Aorta (tissue), 5 donors: ENCODE results near the gene PRTFDC1. TPM values are rescaled to one million over a fixed set of nuclear protein-coding genes. Genes with fewer than 3 reads are reported as not detected.

Source experiments
- ATAC-seq: fragments of 200-7000 bp; cut with Tn5 transposase; one replicate; pipeline ENCODE4 v1.9.1; 2022; ENCODE audit warnings: moderate library complexity; ENCODE audit not compliant: low FRiP score
- DNase-seq, 2 donors: peaks; one replicate each; pipeline ENCODE4 v3.0.0-alpha.2; 2020
- H3K27ac ChIP-seq, 2 donors: one replicate each; pipeline ENCODE4 v1.5.1; 2013; ENCODE audit warnings: low read length in 2 of 2, mild to moderate bottlenecking in 2 of 2, moderate library complexity in 2 of 2, control low read depth in 1 of 2, inconsistent platforms in 1 of 2, low read depth in 1 of 2
- H3K27me3 ChIP-seq, 2 donors: one replicate each; pipeline ENCODE4 v1.6.1; 2013; ENCODE audit warnings: control low read depth in 1 of 2, low read length in 1 of 2, mild to moderate bottlenecking in 1 of 2, moderate library complexity in 1 of 2; ENCODE audit not compliant: insufficient read depth in 2 of 2, control insufficient read depth in 1 of 2
- H3K36me3 ChIP-seq, 2 donors: one replicate each; pipeline ENCODE4 v1.6.1; 2013; ENCODE audit warnings: control low read depth in 1 of 2, low read length in 1 of 2, mild to moderate bottlenecking in 1 of 2; ENCODE audit not compliant: insufficient read depth in 2 of 2, control insufficient read depth in 1 of 2
- H3K4me1 ChIP-seq, 2 donors: one replicate each; pipeline ENCODE4 v1.6.1; 2013; ENCODE audit warnings: low read length in 2 of 2, control low read depth in 1 of 2, mild to moderate bottlenecking in 1 of 2, moderate library complexity in 1 of 2; ENCODE audit not compliant: insufficient read depth in 2 of 2, control insufficient read depth in 1 of 2
- H3K4me3 ChIP-seq, 2 donors: one replicate each; pipeline ENCODE4 v1.5.1; 2013; ENCODE audit warnings: low read length in 2 of 2, control low read depth in 1 of 2, mild to moderate bottlenecking in 1 of 2
- H3K9me3 ChIP-seq: one replicate; pipeline ENCODE4 v1.6.1; 2013; ENCODE audit warnings: mild to moderate bottlenecking, low read length; ENCODE audit not compliant: control insufficient read depth
- WGBS, 2 donors: extraction: QIAGEN DNeasy Blood & Tissue Kit; methylation state at CpG; one replicate each; pipeline ENCODE4 v1.1.7; 2013; 5-methylcytosine and 5-hydroxymethylcytosine counted together
- intact Hi-C, 2 donors: fragments of 100-400 bp; cut with DNase I; formaldehyde crosslinking; loops; one replicate each; pipeline versions ENCODE4 v1.14.2 to v1.15.0; 2022
- polyA plus RNA-seq, 2 donors: library from polyadenylated mRNA; stranded (reverse); fragments of 200-250 nt; gene quantifications; one replicate each; pipeline ENCODE4 v1.2.3, GENCODE V29; 2013
- total RNA-seq, 2 donors: library from RNA; stranded (reverse); fragmentation: NEBNext Ultra II Directional; extraction: Animal tissue kit (Norgen Biotek cat#: 25700); gene quantifications; one replicate each; pipeline ENCODE4 v1.2.1, GENCODE V29; 2021
- donor health status: healthy with polysubstance abuse.
- donor health status: Bipolar disorder and iron deficiency.
- donor health status: DM: no; HTN: no; CAD: no.
- donor health status: DM: no; HTN: no; CAD: no.
- donor health status: DM: yes; HTN: yes; CAD: no.

The PRTFDC1 gene
- total and polyA plus RNA-seq, 4 donors, result 3.1 to 15.7 (median 11.8) TPM

DNA sequence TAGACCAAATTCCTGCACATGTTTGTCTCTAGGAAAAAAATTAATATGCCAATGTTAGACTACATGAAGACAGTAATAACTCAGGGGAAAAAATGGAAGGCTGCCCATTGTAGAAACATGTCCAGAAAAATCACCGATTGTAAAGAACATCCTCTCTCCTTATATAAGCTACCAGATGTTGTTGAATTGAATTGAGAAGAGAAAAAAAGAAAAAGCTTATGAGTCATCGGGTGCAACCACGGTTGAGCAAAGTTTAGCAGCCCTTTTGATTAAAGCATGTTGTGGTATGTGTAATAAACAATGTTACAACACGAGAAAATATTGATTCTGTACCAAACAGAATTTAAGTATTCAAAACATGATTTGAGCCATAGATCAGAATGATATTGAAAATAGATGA is 126.4 kb downstream of the PRTFDC1 start:
- intact Hi-C loops, result no loop called here
- no peak for DNase-seq
- H3K36me3 ChIP-seq, result no peaks in the 10 kb centered on the region
- 38 to 49% methylated on average over 4 of the region's 4 CpGs for WGBS, 2 donors
- ATAC-seq, result no peak
- H3K27ac ChIP-seq, result no peak overlapping the region
- H3K27me3 ChIP-seq, result no peaks in the 10 kb centered on the region
- no peaks in the 10 kb centered on the region for H3K4me1 ChIP-seq
- H3K4me3 ChIP-seq, result no peak overlapping the region
- H3K9me3 ChIP-seq, result no peaks in the 10 kb centered on the region

DNA sequence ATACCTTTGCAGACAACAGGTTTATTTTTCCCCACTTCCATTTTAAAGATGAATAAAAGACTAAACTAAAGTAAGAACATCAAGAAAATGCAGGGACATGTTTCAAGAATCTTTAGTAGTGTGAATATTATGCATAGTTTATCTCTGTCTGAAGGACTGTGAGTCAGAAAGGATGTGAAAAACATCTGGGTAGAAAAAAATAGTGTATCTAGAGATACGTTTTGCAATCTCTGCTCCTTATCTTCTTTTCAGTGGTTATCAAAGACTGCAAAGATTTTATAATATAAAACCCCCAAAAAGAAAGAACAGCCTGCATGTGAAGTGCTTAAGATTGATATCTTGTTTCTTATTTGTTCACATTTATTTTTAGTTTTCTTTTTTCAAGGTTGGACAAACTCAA is 126.9 kb downstream of the PRTFDC1 start:
- WGBS, 2 donors, result 3 to 14% methylated on average over 1 of the region's 1 CpG
- Histone ChIP-seq H3K9me3 (no peaks in the 10 kb centered on the region), H3K36me3 (no peaks in the 10 kb centered on the region), H3K27ac (no peak overlapping the region), H3K27me3 (no peaks in the 10 kb centered on the region), H3K4me3 (no peak overlapping the region), H3K4me1 (no peaks in the 10 kb centered on the region)
- ATAC-seq (no peak), DNase-seq (no peak)
- intact Hi-C loops, result no loop called here

DNA sequence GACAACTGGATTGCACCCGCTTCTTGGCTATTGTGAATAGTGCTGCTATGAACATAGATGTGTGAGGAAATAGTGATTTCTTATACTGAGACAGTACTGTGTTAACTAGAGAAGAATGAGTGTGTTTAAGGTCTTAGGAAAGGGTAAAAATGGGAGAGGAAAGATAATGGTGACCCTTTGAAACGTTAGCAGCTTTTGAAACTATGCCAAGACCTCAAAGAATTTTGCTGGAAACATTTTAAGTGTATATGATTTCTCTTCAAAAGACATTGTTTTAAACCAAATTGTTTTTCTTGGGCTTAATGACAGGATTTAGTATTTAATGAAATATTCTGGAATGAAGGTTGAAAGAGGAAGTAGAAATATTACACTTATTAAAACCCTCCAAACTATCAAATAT is 127.9 kb downstream of the PRTFDC1 start:
- H3K27ac ChIP-seq, result no peak overlapping the region
- no peaks in the 10 kb centered on the region for H3K4me1 ChIP-seq
- DNase-seq (no peak), ATAC-seq (no peak)
- intact Hi-C loops, result no loop called here
- no peaks in the 10 kb centered on the region for H3K36me3 ChIP-seq
- 48 to 50% methylated on average over 2 of the region's 2 CpGs for WGBS, 2 donors
- H3K27me3 ChIP-seq, result no peaks in the 10 kb centered on the region
- no peak overlapping the region for H3K4me3 ChIP-seq
- no peaks in the 10 kb centered on the region for H3K9me3 ChIP-seq

DNA sequence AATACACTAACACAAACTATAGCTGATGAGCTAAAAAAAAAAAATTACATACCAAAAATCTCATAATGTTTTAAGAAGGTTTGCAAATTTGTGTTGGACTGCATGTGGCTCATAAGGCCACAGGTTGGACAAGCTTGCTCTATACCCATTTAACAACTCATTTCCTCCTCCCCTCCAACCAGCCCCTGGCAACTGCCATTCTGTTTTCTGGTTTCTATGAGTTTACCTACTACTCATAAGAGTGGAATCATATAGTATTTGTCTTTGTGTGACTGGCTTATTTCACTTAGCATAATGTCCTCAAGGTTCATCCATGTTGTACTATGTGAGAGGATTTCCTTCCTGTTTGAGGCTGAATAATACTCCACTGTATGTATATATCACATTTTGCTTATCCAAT is 128.3 kb downstream of the PRTFDC1 start:
- Histone ChIP-seq H3K27me3 (no peaks in the 10 kb centered on the region), H3K4me3 (no peak overlapping the region), H3K4me1 (no peaks in the 10 kb centered on the region), H3K36me3 (no peaks in the 10 kb centered on the region), H3K9me3 (no peaks in the 10 kb centered on the region), H3K27ac (no peak overlapping the region)
- intact Hi-C loops, result no loop called here
- DNase-seq, result no peak
- ATAC-seq, result no peak

DNA sequence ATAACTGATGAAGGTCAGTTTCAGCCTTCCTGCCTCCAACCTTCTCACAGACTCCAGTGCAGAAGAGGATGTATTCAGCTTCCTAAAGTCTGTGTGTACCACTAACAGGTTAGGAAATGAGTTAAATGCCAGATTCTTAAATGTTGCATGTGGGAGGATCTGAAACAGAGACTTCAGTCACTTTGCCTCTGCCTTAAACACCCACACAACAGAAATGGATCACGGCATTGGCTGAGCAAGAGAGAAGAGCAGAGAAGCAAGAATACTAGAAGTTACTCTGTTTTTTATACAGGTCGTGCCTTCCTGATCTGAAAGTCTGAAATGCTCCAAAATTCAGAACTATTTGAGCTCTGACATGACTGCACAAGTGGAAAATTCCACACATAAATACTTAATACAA is 129.8 kb downstream of the PRTFDC1 start:
- intact Hi-C loops, result no loop called here
- Histone ChIP-seq H3K9me3 (no peaks in the 10 kb centered on the region), H3K4me3 (no peak overlapping the region), H3K36me3 (no peaks in the 10 kb centered on the region), H3K27me3 (no peaks in the 10 kb centered on the region), H3K27ac (no peak overlapping the region), H3K4me1 (no peaks in the 10 kb centered on the region)
- 59 to 61% methylated on average over 2 of the region's 2 CpGs for WGBS, 2 donors
- DNase-seq (no peak), ATAC-seq (no peak)

DNA sequence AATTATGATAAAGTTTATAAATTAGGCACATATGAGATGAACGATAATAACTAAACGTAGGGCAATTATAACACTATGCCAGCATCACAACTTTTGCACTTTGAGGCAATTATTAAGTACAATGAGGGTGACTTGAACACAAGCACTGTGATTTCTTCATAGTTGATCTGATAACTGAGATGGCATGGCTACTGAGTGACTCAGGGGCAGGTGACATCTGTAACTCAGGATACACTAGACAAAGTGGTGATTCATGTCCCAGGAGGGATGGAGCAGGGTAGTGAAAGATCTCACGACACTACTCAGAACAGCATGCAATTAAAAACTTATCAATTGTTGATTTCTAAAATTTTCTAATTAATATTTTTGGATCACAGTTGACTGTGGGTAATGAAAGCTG is 130.4 kb downstream of the PRTFDC1 start:
- intact Hi-C loops, result no loop called here
- Histone ChIP-seq H3K36me3 (no peaks in the 10 kb centered on the region), H3K27me3 (no peaks in the 10 kb centered on the region), H3K27ac (no peak overlapping the region), H3K9me3 (no peaks in the 10 kb centered on the region), H3K4me1 (no peaks in the 10 kb centered on the region), H3K4me3 (no peak overlapping the region)
- WGBS, 2 donors, result 91 to 95% methylated on average over 3 of the region's 3 CpGs
- no peak for ATAC-seq
- no peak for DNase-seq

DNA sequence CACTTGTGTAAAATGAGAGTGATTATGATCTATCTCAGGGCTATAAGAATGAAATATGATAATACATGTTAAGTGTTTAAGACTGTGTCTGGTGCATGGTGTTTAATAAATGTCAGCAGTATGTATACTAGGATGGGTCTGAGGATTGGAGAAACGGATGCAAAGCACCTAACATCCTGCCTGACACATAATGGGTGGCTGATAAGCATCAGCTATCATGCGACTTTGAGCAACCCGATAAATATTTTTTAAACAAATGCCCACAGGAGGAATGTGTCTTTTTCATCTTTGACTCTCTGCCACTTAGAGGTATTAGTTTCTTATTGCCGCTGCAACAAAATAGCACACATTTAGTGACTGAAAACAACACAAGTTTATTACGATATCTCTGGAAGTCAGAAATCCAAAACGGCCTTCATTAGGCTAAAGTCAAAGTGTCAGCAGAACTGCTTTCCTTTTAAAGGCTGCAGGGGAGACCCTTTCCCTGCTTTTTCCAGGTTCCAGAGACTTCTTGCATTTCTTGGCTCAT is 135.5 kb downstream of the PRTFDC1 start:
- Histone ChIP-seq H3K4me1 (no peaks in the 10 kb centered on the region), H3K27ac (no peak overlapping the region), H3K27me3 (no peaks in the 10 kb centered on the region), H3K9me3 (no peaks in the 10 kb centered on the region), H3K4me3 (no peak overlapping the region), H3K36me3 (no peaks in the 10 kb centered on the region)
- intact Hi-C loops, result no loop called here
- no peak for ATAC-seq
- no peak for DNase-seq
- 94 to 95% methylated on average over 6 of the region's 6 CpGs for WGBS, 2 donors

DNA sequence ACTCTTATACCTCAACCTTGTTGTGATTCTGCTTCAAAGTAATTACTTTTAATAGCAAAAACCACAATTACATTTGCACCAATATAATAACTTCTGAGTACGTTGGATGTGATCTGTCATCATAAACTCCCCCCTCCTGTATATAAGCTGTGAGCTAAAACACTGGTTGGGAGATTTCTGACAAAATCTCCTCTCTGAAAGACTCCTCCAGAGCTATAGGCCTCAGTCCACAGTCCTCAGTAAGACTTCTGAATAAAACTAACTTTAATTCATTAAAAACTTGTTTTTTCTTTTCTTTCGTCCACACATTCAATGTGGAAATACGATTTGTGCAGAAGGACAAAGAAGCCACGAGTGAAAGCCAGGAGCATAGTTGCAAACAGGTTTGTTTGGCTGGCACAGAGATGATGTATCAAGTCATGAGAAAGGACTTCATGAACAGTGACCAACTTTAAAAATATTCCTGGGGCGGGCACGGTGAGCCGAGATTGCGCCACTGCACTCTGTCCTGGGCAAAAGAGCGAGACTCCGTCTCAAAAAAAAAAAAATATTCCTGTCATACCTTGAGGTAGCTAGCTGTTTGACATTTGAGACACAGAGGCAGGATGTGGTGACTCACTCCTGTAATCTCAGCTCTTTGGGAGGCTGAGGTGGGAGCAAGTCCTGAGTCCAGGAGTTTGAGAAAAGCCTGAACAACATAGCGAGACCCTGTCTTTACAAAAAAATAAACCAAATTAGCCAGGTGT is 137.7 kb downstream of the PRTFDC1 start:
- Histone ChIP-seq H3K27ac (no peak overlapping the region), H3K9me3 (no peaks in the 10 kb centered on the region), H3K36me3 (no peaks in the 10 kb centered on the region), H3K4me1 (no peaks in the 10 kb centered on the region), H3K27me3 (no peaks in the 10 kb centered on the region), H3K4me3 (no peak overlapping the region)
- intact Hi-C loops, result no loop called here
- 86% methylated on average over 11 of the region's 11 CpGs for WGBS, 2 donors
- DNase-seq, result no peak
- no peak for ATAC-seq

DNA sequence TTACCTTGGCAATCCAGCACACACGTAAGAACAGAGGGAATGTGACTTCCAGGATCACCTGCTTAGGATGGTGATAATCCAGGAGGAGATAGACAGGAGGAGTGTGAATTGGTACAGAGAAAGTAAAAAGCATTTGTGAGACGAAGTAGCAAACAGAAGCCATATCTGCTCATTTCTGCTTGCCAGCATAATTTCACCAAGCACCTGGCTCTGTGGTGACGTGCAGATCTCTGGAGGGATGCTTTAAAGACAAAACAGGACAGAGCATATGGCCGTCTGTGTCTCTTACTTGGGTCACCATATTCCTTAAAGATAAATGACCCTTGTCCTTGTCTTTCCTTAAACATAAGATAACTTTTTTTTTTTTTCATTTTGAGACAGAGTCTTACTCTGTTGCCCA is 138.6 kb downstream of the PRTFDC1 start:
- Histone ChIP-seq H3K27me3 (no peaks in the 10 kb centered on the region), H3K36me3 (no peaks in the 10 kb centered on the region), H3K4me1 (no peaks in the 10 kb centered on the region), H3K4me3 (no peak overlapping the region), H3K27ac (no peak overlapping the region), H3K9me3 (no peaks in the 10 kb centered on the region)
- intact Hi-C loops, result no loop called here
- 87 to 89% methylated on average over 4 of the region's 4 CpGs for WGBS, 2 donors
- no peak for DNase-seq
- no peak for ATAC-seq
